WTC11 (cell line): Measurements from ENCODE around the gene PAK1IP1. TPM values are rescaled to one million over a fixed set of nuclear protein-coding genes. Genes with fewer than 3 reads are reported as not detected.

Experiments used
- ATAC-seq: fragments of 200-7000 bp; cut with Tn5 transposase; 2 replicates; pipeline ENCODE4 v1.10.0; 2021; ENCODE audit warnings: mild to moderate bottlenecking, moderate library complexity
- CTCF ChIA-PET: fragments of 300-600 bp; sonication (Branson Sonifier 250); formaldehyde crosslinking; loops from one replicate; lab custom pipeline; 2021; ENCODE audit warnings: antibody characterized with exemption; lab: Charles Lee
- POLR2A ChIA-PET: fragments of 350-600 bp; sonication (Branson Sonifier 250); formaldehyde crosslinking; loops from one replicate; lab custom pipeline; 2021; ENCODE audit warnings: antibody characterized with exemption; lab: Charles Lee
- DNase-seq: peaks from one replicate; pipeline ENCODE4 v3.0.0; 2021; ENCODE audit warnings: low spot score
- H3K27ac Mint-ChIP-seq: 2 replicates; pipeline ENCODE4 v1.8.0; 2021; ENCODE audit warnings: mixed read lengths
- H3K27me3 Mint-ChIP-seq: 2 replicates; pipeline ENCODE4 v1.8.0; 2021; ENCODE audit warnings: low read depth, mild to moderate bottlenecking, moderate library complexity, mixed read lengths
- H3K36me3 Mint-ChIP-seq: 2 replicates; pipeline ENCODE4 v1.8.0; 2021; ENCODE audit warnings: mixed read lengths
- H3K4me1 Mint-ChIP-seq: 2 replicates; pipeline ENCODE4 v1.8.0; 2022; ENCODE audit warnings: mixed read lengths
- H3K4me3 Mint-ChIP-seq: 2 replicates; pipeline ENCODE4 v1.8.0; 2021; ENCODE audit warnings: mild to moderate bottlenecking, moderate library complexity, mixed read lengths
- H3K9me3 Mint-ChIP-seq: 2 replicates; pipeline ENCODE4 v1.8.0; 2021; ENCODE audit warnings: mixed read lengths
- ELF4 ChIP-seq: sonication (generic); formaldehyde crosslinking; IDR thresholded peaks from 2 replicates; pipeline ENCODE4 v1.8.1; 2022; ENCODE audit warnings: low read depth, mild to moderate bottlenecking, moderate library complexity, missing genetic modification reagents
- FOXJ3 ChIP-seq: sonication (generic); formaldehyde crosslinking; IDR thresholded peaks from 2 replicates; pipeline ENCODE4 v1.9.0; 2021; ENCODE audit warnings: missing genetic modification reagents, mild to moderate bottlenecking, borderline replicate concordance
- GABPB1 ChIP-seq: sonication (generic); formaldehyde crosslinking; IDR thresholded peaks from 2 replicates; pipeline ENCODE4 v1.8.1; 2023; ENCODE audit warnings: mild to moderate bottlenecking, missing genetic modification reagents
- HMGA2 ChIP-seq: fragments of 250-450 bp; sonication (Bioruptor Pico); IDR thresholded peaks from 2 replicates; pipeline ENCODE4 v1.4.0; 2021; ENCODE audit warnings: mild to moderate bottlenecking, moderate library complexity
- KAT7 ChIP-seq: sonication (generic); formaldehyde crosslinking; IDR thresholded peaks from 2 replicates; pipeline ENCODE4 v1.8.1; 2023; ENCODE audit warnings: missing genetic modification reagents, mild to moderate bottlenecking, borderline replicate concordance
- PRRX2 ChIP-seq: fragments of 250-450 bp; sonication (Bioruptor Pico); IDR thresholded peaks from 2 replicates; pipeline ENCODE4 v1.8.0; 2021; ENCODE audit warnings: mild to moderate bottlenecking
- RELA ChIP-seq: sonication (generic); formaldehyde crosslinking; IDR thresholded peaks from 2 replicates; pipeline ENCODE4 v1.8.1; 2022; ENCODE audit warnings: missing genetic modification reagents, mild to moderate bottlenecking, borderline replicate concordance
- SP1 ChIP-seq: sonication (generic); formaldehyde crosslinking; conservative IDR thresholded peaks from 2 replicates; pipeline ENCODE4 v1.8.1; 2022; ENCODE audit warnings: missing genetic modification reagents
- ZNF121 ChIP-seq: sonication (generic); formaldehyde crosslinking; IDR thresholded peaks from 2 replicates; pipeline ENCODE4 v1.8.0; 2023; ENCODE audit warnings: missing genetic modification reagents
- ZNF138 ChIP-seq: sonication (generic); formaldehyde crosslinking; conservative IDR thresholded peaks from 2 replicates; pipeline ENCODE4 v1.8.1; 2022; ENCODE audit warnings: mild to moderate bottlenecking, moderate library complexity, missing genetic modification reagents
- ZNF671 ChIP-seq: fragments of 250-450 bp; sonication (Bioruptor Pico); IDR thresholded peaks from 2 replicates; pipeline ENCODE4 v1.8.0; 2021; ENCODE audit warnings: mild to moderate bottlenecking
- total RNA-seq: library from RNA; stranded (reverse); gene quantifications from 3 replicates; pipeline ENCODE4 v1.2.3, GENCODE V29; 2021
- TF ChIP-seq, protein P1 (sequence below): sonication (generic); formaldehyde crosslinking; IDR thresholded peaks from 2 replicates; pipeline ENCODE4 v1.8.0; 2023; ENCODE audit warnings: mild to moderate bottlenecking, missing genetic modification reagents
- TF ChIP-seq, protein P2 (sequence below): fragments of 250-450 bp; sonication (Bioruptor Pico); IDR thresholded peaks from 2 replicates; pipeline ENCODE4 v1.9.0; 2021; ENCODE audit warnings: mild to moderate bottlenecking
- TF ChIP-seq, protein P3 (sequence below): sonication (generic); formaldehyde crosslinking; IDR thresholded peaks from 2 replicates; pipeline ENCODE4 v1.8.1; 2022; ENCODE audit warnings: missing genetic modification reagents, borderline replicate concordance
- TF ChIP-seq, protein P4 (sequence below): sonication (generic); formaldehyde crosslinking; IDR thresholded peaks from 2 replicates; pipeline ENCODE4 v1.8.1; 2023; ENCODE audit warnings: mild to moderate bottlenecking, missing genetic modification reagents, borderline replicate concordance
- TF ChIP-seq, protein P5 (sequence below): sonication (generic); formaldehyde crosslinking; IDR thresholded peaks from 2 replicates; pipeline ENCODE4 v1.8.0; 2023; ENCODE audit warnings: missing genetic modification reagents
- TF ChIP-seq, protein P6 (sequence below): fragments of 250-450 bp; sonication (Bioruptor Pico); IDR thresholded peaks from 2 replicates; pipeline ENCODE4 v2.1.2; 2022; ENCODE audit warnings: mild to moderate bottlenecking, moderate library complexity
- TF ChIP-seq, protein P7 (sequence below): sonication (generic); formaldehyde crosslinking; IDR thresholded peaks from 2 replicates; pipeline ENCODE4 v1.8.0; 2023; ENCODE audit warnings: missing genetic modification reagents, mild to moderate bottlenecking, borderline replicate concordance

PAK1IP1 gene
- total RNA-seq, 1 experiment from 2014 or later: 30.4 TPM

DNA sequence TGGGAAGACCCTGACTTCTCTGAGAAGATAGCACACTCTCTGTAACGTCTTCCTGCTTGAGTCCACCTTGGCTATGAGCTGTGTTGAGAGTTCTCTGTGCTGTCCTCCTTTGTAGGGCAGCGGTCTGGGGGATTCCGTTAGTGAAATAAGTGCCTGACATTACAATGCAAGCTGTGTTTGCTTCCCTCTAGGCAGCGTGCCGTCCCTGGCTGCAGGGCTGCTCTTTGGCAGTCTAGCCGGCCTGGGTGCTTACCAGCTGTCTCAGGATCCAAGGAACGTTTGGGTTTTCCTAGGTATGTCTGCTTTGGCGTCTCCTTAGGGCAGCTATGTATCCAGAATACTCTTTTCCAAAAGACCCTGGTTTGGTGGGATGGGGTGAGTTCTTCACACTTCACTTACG lies 30.9 kb downstream of the PAK1IP1 start (continued):
- TF ChIP-seq RELA (CRISPR knock-in tag) (no peak), FOXJ3 (CRISPR knock-in tag) (no peak), SP1 (no peak)
- TF ChIP-seq, protein P1, sequence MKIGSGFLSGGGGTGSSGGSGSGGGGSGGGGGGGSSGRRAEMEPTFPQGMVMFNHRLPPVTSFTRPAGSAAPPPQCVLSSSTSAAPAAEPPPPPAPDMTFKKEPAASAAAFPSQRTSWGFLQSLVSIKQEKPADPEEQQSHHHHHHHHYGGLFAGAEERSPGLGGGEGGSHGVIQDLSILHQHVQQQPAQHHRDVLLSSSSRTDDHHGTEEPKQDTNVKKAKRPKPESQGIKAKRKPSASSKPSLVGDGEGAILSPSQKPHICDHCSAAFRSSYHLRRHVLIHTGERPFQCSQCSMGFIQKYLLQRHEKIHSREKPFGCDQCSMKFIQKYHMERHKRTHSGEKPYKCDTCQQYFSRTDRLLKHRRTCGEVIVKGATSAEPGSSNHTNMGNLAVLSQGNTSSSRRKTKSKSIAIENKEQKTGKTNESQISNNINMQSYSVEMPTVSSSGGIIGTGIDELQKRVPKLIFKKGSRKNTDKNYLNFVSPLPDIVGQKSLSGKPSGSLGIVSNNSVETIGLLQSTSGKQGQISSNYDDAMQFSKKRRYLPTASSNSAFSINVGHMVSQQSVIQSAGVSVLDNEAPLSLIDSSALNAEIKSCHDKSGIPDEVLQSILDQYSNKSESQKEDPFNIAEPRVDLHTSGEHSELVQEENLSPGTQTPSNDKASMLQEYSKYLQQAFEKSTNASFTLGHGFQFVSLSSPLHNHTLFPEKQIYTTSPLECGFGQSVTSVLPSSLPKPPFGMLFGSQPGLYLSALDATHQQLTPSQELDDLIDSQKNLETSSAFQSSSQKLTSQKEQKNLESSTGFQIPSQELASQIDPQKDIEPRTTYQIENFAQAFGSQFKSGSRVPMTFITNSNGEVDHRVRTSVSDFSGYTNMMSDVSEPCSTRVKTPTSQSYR (CRISPR knock-in tag): no peak
- TF ChIP-seq, protein P2, sequence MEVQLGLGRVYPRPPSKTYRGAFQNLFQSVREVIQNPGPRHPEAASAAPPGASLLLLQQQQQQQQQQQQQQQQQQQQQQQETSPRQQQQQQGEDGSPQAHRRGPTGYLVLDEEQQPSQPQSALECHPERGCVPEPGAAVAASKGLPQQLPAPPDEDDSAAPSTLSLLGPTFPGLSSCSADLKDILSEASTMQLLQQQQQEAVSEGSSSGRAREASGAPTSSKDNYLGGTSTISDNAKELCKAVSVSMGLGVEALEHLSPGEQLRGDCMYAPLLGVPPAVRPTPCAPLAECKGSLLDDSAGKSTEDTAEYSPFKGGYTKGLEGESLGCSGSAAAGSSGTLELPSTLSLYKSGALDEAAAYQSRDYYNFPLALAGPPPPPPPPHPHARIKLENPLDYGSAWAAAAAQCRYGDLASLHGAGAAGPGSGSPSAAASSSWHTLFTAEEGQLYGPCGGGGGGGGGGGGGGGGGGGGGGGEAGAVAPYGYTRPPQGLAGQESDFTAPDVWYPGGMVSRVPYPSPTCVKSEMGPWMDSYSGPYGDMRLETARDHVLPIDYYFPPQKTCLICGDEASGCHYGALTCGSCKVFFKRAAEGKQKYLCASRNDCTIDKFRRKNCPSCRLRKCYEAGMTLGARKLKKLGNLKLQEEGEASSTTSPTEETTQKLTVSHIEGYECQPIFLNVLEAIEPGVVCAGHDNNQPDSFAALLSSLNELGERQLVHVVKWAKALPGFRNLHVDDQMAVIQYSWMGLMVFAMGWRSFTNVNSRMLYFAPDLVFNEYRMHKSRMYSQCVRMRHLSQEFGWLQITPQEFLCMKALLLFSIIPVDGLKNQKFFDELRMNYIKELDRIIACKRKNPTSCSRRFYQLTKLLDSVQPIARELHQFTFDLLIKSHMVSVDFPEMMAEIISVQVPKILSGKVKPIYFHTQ (CRISPR knock-in tag): no peak

DNA sequence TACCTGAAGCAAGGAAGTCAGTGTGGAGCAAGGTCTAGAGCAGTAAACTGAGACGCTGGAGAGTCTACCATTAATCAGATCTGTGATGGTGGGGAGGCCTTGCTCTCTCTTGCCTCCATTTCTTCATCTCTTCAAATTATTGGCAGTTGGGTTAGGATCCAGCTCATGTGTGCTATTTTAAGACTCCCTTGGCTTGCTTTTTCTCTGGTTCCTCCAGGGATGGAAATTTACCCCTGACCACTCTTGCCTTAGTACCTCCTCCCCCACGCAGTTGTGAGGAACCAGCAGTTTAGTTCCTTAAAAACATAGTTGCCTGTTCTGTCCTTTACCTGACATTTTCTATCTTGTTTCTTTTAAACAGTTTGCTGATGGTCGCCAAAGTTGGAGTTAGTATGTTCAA lies 35.5 kb downstream of the PAK1IP1 start:
- Mint-ChIP-seq H3K9me3 (no peaks in the 10 kb centered on the region), H3K36me3 (peaks cover 61% of the 10 kb centered on the region), H3K4me3 (no peak overlapping the region), H3K27ac (no peak overlapping the region), H3K27me3 (no peaks in the 10 kb centered on the region), H3K4me1 (0 out of 2 replicates have a peak, but pooled peaks cover 2% of the 10 kb centered on the region)
- DNase-seq: no peak
- POLR2A ChIA-PET: no interaction called here
- CTCF ChIA-PET: no interaction called here
- ATAC-seq: no peak
- TF ChIP-seq, protein P3, sequence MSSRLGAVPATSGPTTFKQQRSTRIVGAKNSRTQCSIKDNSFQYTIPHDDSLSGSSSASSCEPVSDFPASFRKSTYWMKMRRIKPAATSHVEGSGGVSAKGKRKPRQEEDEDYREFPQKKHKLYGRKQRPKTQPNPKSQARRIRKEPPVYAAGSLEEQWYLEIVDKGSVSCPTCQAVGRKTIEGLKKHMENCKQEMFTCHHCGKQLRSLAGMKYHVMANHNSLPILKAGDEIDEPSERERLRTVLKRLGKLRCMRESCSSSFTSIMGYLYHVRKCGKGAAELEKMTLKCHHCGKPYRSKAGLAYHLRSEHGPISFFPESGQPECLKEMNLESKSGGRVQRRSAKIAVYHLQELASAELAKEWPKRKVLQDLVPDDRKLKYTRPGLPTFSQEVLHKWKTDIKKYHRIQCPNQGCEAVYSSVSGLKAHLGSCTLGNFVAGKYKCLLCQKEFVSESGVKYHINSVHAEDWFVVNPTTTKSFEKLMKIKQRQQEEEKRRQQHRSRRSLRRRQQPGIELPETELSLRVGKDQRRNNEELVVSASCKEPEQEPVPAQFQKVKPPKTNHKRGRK (CRISPR knock-in tag): no peak
- TF ChIP-seq ZNF138 (no peak), KAT7 (CRISPR knock-in tag) (no peak), PRRX2 (no peak), ZNF121 (CRISPR knock-in tag) (no peak), HMGA2 (CRISPR knock-in tag) (no peak), ELF4 (CRISPR knock-in tag) (no peak), ZNF671 (CRISPR knock-in tag) (no peak), GABPB1 (CRISPR knock-in tag) (no peak)
- TF ChIP-seq, protein P4, sequence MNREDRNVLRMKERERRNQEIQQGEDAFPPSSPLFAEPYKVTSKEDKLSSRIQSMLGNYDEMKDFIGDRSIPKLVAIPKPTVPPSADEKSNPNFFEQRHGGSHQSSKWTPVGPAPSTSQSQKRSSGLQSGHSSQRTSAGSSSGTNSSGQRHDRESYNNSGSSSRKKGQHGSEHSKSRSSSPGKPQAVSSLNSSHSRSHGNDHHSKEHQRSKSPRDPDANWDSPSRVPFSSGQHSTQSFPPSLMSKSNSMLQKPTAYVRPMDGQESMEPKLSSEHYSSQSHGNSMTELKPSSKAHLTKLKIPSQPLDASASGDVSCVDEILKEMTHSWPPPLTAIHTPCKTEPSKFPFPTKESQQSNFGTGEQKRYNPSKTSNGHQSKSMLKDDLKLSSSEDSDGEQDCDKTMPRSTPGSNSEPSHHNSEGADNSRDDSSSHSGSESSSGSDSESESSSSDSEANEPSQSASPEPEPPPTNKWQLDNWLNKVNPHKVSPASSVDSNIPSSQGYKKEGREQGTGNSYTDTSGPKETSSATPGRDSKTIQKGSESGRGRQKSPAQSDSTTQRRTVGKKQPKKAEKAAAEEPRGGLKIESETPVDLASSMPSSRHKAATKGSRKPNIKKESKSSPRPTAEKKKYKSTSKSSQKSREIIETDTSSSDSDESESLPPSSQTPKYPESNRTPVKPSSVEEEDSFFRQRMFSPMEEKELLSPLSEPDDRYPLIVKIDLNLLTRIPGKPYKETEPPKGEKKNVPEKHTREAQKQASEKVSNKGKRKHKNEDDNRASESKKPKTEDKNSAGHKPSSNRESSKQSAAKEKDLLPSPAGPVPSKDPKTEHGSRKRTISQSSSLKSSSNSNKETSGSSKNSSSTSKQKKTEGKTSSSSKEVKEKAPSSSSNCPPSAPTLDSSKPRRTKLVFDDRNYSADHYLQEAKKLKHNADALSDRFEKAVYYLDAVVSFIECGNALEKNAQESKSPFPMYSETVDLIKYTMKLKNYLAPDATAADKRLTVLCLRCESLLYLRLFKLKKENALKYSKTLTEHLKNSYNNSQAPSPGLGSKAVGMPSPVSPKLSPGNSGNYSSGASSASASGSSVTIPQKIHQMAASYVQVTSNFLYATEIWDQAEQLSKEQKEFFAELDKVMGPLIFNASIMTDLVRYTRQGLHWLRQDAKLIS (CRISPR knock-in tag): no peak
- TF ChIP-seq, protein P5, sequence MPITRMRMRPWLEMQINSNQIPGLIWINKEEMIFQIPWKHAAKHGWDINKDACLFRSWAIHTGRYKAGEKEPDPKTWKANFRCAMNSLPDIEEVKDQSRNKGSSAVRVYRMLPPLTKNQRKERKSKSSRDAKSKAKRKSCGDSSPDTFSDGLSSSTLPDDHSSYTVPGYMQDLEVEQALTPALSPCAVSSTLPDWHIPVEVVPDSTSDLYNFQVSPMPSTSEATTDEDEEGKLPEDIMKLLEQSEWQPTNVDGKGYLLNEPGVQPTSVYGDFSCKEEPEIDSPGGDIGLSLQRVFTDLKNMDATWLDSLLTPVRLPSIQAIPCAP (CRISPR knock-in tag): no peak
- TF ChIP-seq, protein P6, sequence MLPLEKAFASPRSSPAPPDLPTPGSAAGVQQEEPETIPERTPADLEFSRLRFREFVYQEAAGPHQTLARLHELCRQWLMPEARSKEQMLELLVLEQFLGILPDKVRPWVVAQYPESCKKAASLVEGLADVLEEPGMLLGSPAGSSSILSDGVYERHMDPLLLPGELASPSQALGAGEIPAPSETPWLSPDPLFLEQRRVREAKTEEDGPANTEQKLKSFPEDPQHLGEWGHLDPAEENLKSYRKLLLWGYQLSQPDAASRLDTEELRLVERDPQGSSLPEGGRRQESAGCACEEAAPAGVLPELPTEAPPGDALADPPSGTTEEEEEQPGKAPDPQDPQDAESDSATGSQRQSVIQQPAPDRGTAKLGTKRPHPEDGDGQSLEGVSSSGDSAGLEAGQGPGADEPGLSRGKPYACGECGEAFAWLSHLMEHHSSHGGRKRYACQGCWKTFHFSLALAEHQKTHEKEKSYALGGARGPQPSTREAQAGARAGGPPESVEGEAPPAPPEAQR (CRISPR knock-in tag): no peak
- TF ChIP-seq, protein P7, sequence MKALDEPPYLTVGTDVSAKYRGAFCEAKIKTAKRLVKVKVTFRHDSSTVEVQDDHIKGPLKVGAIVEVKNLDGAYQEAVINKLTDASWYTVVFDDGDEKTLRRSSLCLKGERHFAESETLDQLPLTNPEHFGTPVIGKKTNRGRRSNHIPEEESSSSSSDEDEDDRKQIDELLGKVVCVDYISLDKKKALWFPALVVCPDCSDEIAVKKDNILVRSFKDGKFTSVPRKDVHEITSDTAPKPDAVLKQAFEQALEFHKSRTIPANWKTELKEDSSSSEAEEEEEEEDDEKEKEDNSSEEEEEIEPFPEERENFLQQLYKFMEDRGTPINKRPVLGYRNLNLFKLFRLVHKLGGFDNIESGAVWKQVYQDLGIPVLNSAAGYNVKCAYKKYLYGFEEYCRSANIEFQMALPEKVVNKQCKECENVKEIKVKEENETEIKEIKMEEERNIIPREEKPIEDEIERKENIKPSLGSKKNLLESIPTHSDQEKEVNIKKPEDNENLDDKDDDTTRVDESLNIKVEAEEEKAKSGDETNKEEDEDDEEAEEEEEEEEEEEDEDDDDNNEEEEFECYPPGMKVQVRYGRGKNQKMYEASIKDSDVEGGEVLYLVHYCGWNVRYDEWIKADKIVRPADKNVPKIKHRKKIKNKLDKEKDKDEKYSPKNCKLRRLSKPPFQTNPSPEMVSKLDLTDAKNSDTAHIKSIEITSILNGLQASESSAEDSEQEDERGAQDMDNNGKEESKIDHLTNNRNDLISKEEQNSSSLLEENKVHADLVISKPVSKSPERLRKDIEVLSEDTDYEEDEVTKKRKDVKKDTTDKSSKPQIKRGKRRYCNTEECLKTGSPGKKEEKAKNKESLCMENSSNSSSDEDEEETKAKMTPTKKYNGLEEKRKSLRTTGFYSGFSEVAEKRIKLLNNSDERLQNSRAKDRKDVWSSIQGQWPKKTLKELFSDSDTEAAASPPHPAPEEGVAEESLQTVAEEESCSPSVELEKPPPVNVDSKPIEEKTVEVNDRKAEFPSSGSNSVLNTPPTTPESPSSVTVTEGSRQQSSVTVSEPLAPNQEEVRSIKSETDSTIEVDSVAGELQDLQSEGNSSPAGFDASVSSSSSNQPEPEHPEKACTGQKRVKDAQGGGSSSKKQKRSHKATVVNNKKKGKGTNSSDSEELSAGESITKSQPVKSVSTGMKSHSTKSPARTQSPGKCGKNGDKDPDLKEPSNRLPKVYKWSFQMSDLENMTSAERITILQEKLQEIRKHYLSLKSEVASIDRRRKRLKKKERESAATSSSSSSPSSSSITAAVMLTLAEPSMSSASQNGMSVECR: no peak
